ENCODE results near the gene ADCY1. TPM values are rescaled to one million over a fixed set of nuclear protein-coding genes. Genes with fewer than 3 reads are reported as not detected.

ADCY1 gene
- polyA plus RNA-seq, 1 donor (not counting 4 experiments of a cell fraction or from before 2014, with no cell fraction given), result 0.54 TPM

DNA sequence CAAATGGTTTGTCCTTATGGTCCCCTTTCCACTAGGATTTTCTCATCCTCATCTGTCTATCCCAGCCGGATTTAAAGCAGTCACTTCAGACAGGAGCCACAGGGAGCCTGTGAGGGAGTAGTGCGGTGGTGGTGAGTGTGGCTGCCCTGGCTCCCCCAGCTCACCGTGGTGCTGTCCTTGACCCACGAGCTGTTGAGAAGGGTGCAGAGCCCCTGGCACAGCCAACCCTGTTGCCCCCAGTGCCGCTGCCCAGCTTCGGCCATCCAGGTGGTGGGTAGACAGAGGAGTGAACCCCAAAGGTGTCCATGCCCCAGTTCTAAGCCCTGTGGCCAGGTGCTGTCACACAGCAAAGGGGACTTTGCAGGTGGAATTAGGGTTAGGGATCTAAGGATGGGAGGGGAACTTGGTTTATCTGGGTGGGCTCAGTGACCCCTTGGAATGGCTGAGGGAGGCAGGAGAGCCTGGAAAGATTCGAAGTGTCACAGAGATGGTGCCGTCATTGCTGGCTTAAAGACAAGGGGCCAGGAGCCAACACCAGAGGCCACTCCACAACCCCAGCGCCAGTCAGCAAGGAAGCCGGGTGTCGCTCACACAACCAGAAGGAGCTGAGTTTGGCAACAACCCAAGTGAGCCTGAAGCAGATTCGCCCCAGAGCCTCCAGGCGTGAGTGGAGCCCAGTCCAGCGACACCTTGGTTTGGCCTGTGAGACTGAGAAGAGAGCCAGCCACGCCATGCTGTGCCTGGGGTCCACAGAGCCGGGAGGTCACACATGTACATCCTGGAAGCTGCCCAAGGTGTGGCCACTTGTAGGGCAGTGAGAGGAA is 142.4 kb downstream of the ADCY1 start:
- no peaks in the 10 kb centered on the region for H3K36me3 ChIP-seq (ENCODE audit: control insufficient read depth in 2 of 2, extremely low read depth in 1 of 2, insufficient read depth in 2 of 2, low read length in 2 of 2)
- H3K27ac ChIP-seq (ENCODE audit: control insufficient read depth, insufficient read depth, low read length), result no peak overlapping the region
- no peaks in the 10 kb centered on the region for H3K4me1 ChIP-seq (ENCODE audit: control insufficient read depth, extremely low read depth, insufficient read depth, low read length)
- no peak for DNase-seq (ENCODE audit: low read depth, low spot score)
- H2AFZ ChIP-seq (ENCODE audit: control insufficient read depth, low read length), result no peak overlapping the region
- no peaks in the 10 kb centered on the region for H3K9me1 ChIP-seq (ENCODE audit: control insufficient read depth, extremely low read depth, insufficient read depth, low read length)
- H3K9me3 ChIP-seq (ENCODE audit: control insufficient read depth, low read depth, low read length), result no peaks in the 10 kb centered on the region
- no peak overlapping the region for H3K9ac ChIP-seq (ENCODE audit: control insufficient read depth, extremely low read depth, insufficient read depth, low read length)
- TF ChIP-seq, protein P1, sequence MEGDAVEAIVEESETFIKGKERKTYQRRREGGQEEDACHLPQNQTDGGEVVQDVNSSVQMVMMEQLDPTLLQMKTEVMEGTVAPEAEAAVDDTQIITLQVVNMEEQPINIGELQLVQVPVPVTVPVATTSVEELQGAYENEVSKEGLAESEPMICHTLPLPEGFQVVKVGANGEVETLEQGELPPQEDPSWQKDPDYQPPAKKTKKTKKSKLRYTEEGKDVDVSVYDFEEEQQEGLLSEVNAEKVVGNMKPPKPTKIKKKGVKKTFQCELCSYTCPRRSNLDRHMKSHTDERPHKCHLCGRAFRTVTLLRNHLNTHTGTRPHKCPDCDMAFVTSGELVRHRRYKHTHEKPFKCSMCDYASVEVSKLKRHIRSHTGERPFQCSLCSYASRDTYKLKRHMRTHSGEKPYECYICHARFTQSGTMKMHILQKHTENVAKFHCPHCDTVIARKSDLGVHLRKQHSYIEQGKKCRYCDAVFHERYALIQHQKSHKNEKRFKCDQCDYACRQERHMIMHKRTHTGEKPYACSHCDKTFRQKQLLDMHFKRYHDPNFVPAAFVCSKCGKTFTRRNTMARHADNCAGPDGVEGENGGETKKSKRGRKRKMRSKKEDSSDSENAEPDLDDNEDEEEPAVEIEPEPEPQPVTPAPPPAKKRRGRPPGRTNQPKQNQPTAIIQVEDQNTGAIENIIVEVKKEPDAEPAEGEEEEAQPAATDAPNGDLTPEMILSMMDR (optimal IDR thresholded peaks at IDR 0.05 in 1 of 3, IDR thresholded peaks at IDR 0.05 in 1 of 3, conservative IDR thresholded peaks at IDR 0.05 in 1 of 3; ENCODE audit: extremely low read depth in 1 of 3, insufficient read depth in 2 of 3, low read length in 3 of 3), result no peak
- no peak for TF ChIP-seq EZH2 (IDR thresholded peaks at IDR 0.05; ENCODE audit: low read length)
- no peak overlapping the region for H3K4me2 ChIP-seq (ENCODE audit: control insufficient read depth, extremely low read depth, insufficient read depth, low read depth, low read length)
- no peaks in the 10 kb centered on the region for H3K79me2 ChIP-seq (ENCODE audit: control insufficient read depth, insufficient read depth, low read length)
- H4K20me1 ChIP-seq (ENCODE audit: control insufficient read depth, extremely low read depth, insufficient read depth, low read length), result no peaks in the 10 kb centered on the region
- H3K27me3 ChIP-seq (ENCODE audit: control insufficient read depth, extremely low read depth, insufficient read depth, low read length), result peaks cover 23% of the 10 kb centered on the region
- FAIRE-seq, result no peak
- no peak overlapping the region for H3K4me3 ChIP-seq (ENCODE audit: control insufficient read depth in 2 of 3, extremely low read depth in 1 of 3, insufficient read depth in 2 of 3, low read depth in 1 of 3, low read length in 3 of 3)
- dilution Hi-C loops (cut with MboI; ENCODE audit: extremely low pct_ligation_motif_present, low sequenced_read_pairs), result no loop called here

GRCh38 chr7:45717537-45718235 is 143.5 kb downstream of the ADCY1 start:
- no peak overlapping the region for H3K4me2 ChIP-seq (ENCODE audit: control insufficient read depth, extremely low read depth, insufficient read depth, low read depth, low read length)
- H3K27ac ChIP-seq (ENCODE audit: control insufficient read depth, insufficient read depth, low read length), result no peak overlapping the region
- no peaks in the 10 kb centered on the region for H3K9me3 ChIP-seq (ENCODE audit: control insufficient read depth, low read depth, low read length)
- H3K36me3 ChIP-seq (ENCODE audit: control insufficient read depth in 2 of 2, extremely low read depth in 1 of 2, insufficient read depth in 2 of 2, low read length in 2 of 2), result no peaks in the 10 kb centered on the region
- DNase-seq (ENCODE audit: low read depth, low spot score) (no peak), FAIRE-seq (no peak)
- H2AFZ ChIP-seq (ENCODE audit: control insufficient read depth, low read length), result no peak overlapping the region
- H3K4me3 ChIP-seq (ENCODE audit: control insufficient read depth in 2 of 3, extremely low read depth in 1 of 3, insufficient read depth in 2 of 3, low read depth in 1 of 3, low read length in 3 of 3), result no peak overlapping the region
- dilution Hi-C loops (cut with MboI; ENCODE audit: extremely low pct_ligation_motif_present, low sequenced_read_pairs), result no loop called here
- TF ChIP-seq, protein P1 (optimal IDR thresholded peaks at IDR 0.05 in 1 of 3, IDR thresholded peaks at IDR 0.05 in 1 of 3, conservative IDR thresholded peaks at IDR 0.05 in 1 of 3; ENCODE audit: extremely low read depth in 1 of 3, insufficient read depth in 2 of 3, low read length in 3 of 3), result no peak
- no peak for TF ChIP-seq EZH2 (IDR thresholded peaks at IDR 0.05; ENCODE audit: low read length)
- H4K20me1 ChIP-seq (ENCODE audit: control insufficient read depth, extremely low read depth, insufficient read depth, low read length), result no peaks in the 10 kb centered on the region
- no peaks in the 10 kb centered on the region for H3K4me1 ChIP-seq (ENCODE audit: control insufficient read depth, extremely low read depth, insufficient read depth, low read length)
- H3K27me3 ChIP-seq (ENCODE audit: control insufficient read depth, extremely low read depth, insufficient read depth, low read length), result peaks cover 23% of the 10 kb centered on the region
- H3K9ac ChIP-seq (ENCODE audit: control insufficient read depth, extremely low read depth, insufficient read depth, low read length), result no peak overlapping the region
- H3K79me2 ChIP-seq (ENCODE audit: control insufficient read depth, insufficient read depth, low read length), result no peaks in the 10 kb centered on the region
- H3K9me1 ChIP-seq (ENCODE audit: control insufficient read depth, extremely low read depth, insufficient read depth, low read length), result no peaks in the 10 kb centered on the region
